ENCODE data around the gene PDE6G.

DNA sequence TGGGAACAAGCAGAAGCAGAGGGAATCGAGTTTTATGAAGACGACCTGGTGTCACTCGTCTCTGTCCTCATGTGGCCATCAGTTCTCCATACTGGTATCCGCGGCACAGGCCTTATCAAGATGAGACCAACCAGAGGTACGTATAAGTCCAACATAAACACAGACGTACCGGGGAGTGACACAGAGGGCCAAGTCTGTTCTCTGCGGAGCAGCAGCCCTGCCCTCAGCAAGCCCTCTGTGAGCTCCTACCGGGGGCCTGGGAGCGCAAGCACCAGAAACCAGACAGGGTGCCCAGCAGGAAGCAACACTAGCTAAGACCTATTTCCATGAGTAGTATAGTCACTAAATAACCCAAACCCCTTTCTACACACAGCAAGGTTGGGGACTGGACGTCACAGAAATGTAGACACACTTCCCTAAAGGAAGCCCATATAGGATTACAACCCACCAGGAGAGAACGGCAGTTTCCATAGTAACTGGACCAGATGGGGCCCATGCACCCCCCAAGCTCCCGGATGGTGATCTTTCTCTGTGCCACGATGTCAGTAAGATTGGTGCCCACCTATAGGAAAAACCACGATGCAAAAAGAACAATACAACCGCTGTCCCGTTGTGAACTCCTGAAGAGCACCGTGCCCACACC, 26.3 kb upstream of the PDE6G start:
- TF ChIP-seq, protein P1, sequence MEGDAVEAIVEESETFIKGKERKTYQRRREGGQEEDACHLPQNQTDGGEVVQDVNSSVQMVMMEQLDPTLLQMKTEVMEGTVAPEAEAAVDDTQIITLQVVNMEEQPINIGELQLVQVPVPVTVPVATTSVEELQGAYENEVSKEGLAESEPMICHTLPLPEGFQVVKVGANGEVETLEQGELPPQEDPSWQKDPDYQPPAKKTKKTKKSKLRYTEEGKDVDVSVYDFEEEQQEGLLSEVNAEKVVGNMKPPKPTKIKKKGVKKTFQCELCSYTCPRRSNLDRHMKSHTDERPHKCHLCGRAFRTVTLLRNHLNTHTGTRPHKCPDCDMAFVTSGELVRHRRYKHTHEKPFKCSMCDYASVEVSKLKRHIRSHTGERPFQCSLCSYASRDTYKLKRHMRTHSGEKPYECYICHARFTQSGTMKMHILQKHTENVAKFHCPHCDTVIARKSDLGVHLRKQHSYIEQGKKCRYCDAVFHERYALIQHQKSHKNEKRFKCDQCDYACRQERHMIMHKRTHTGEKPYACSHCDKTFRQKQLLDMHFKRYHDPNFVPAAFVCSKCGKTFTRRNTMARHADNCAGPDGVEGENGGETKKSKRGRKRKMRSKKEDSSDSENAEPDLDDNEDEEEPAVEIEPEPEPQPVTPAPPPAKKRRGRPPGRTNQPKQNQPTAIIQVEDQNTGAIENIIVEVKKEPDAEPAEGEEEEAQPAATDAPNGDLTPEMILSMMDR (IDR thresholded peaks at IDR 0.05; ENCODE audit: low read depth, low read length) = no peak
- TF ChIP-seq EZH2phosphoT487 (IDR thresholded peaks at IDR 0.05; ENCODE audit: low read depth) = no peak

All from OCI-LY3 (cell line).